Kidney (tissue), 14 donors: ENCODE data around the gene GFER. TPM values are rescaled to one million over a fixed set of nuclear protein-coding genes. Genes with fewer than 3 reads are reported as not detected.

Experiments used
- DNase-seq, 5 donors: peaks; one replicate each; pipeline ENCODE4 v3.0.0-alpha.2; 2013 to 2020
- FAIRE-seq: peaks from 2 replicates; lab custom pipeline; 2012; peaks lifted over from hg19 to GRCh38; lab: Jason Lieb, UNC
- H3K27ac ChIP-seq, 2 donors: one replicate each; pipeline ENCODE4 v1.7.0; 2013; ENCODE audit warnings: low read depth in 2 of 2, low read length in 2 of 2, inconsistent platforms in 1 of 2
- H3K27me3 ChIP-seq: one replicate; pipeline ENCODE4 v1.7.1; 2013; ENCODE audit warnings: low read length, inconsistent platforms; ENCODE audit not compliant: control insufficient read depth, insufficient read depth
- H3K36me3 ChIP-seq, 3 donors: one replicate each; pipeline versions ENCODE4 v1.7.0 to v1.7.1; 2013; ENCODE audit warnings: low read length in 3 of 3, control low read depth in 1 of 3, inconsistent platforms in 1 of 3; ENCODE audit not compliant: insufficient read depth in 3 of 3, control insufficient read depth in 2 of 3
- H3K4me1 ChIP-seq, 3 donors: one replicate each; pipeline versions ENCODE4 v1.7.0 to v1.7.1; 2013; ENCODE audit warnings: low read length in 3 of 3, inconsistent platforms in 1 of 3, low read depth in 1 of 3; ENCODE audit not compliant: control insufficient read depth in 2 of 3, insufficient read depth in 2 of 3
- H3K4me3 ChIP-seq, 3 donors: one replicate each; pipeline versions ENCODE4 v1.7.0 to v1.8.1; 2013; ENCODE audit warnings: low read length in 3 of 3, control low read depth in 1 of 3, inconsistent platforms in 1 of 3
- H3K9ac ChIP-seq, 3 donors: one replicate each; pipeline versions ENCODE4 v1.7.0 to v1.7.1; 2013; ENCODE audit warnings: low read length in 3 of 3, control low read depth in 1 of 3, inconsistent platforms in 1 of 3
- H3K9me3 ChIP-seq, 3 donors: one replicate each; pipeline versions ENCODE4 v1.7.0 to v1.7.1; 2013; ENCODE audit warnings: low read length in 3 of 3, control low read depth in 1 of 3, inconsistent platforms in 1 of 3; ENCODE audit not compliant: control insufficient read depth in 2 of 3, insufficient read depth in 1 of 3
- intact Hi-C: fragments of 100-400 bp; cut with DNase I; formaldehyde crosslinking; loops from one replicate; pipeline ENCODE4 v1.11.1; 2022
- polyA plus RNA-seq: library from polyadenylated mRNA; stranded (reverse); fragments of 350-450 nt; fragmentation: Illumina TruSeq; extraction: RNeasy Lipid Tissue Mini Kit (QIAGEN cat#74804); gene quantifications from one replicate; pipeline ENCODE4 v1.2.3, GENCODE V29; 2014; ENCODE audit warnings: low read depth, low replicate concordance; ENCODE audit not compliant: insufficient read depth
- total RNA-seq: library from RNA; stranded (reverse); fragmentation: NEBNext Ultra II Directional; extraction: Animal tissue kit (Norgen Biotek cat#: 25700); gene quantifications from one replicate; pipeline ENCODE4 v1.2.1, GENCODE V29; 2021
- TF ChIP-seq, protein P1 (sequence below): IDR thresholded peaks from 3 replicates; pipeline ENCODE4 v1.5.1; 2012; ENCODE audit warnings: mild to moderate bottlenecking, moderate library complexity, borderline replicate concordance; ENCODE audit not compliant: insufficient read depth; ENCODE audit errors: extremely low read depth
- donor health status: control.
- donor health status: control.
- donor health status: control.
- donor health status: control.
- donor health status: control.
- donor health status: DM: yes; HTN: yes; CAD: no.
- donor health status: Normal renal cell carcinoma (clear cell type).

GFER gene
- total and polyA plus RNA-seq, 2 donors from 2014 or later = 25.0 to 45.6 TPM

DNA sequence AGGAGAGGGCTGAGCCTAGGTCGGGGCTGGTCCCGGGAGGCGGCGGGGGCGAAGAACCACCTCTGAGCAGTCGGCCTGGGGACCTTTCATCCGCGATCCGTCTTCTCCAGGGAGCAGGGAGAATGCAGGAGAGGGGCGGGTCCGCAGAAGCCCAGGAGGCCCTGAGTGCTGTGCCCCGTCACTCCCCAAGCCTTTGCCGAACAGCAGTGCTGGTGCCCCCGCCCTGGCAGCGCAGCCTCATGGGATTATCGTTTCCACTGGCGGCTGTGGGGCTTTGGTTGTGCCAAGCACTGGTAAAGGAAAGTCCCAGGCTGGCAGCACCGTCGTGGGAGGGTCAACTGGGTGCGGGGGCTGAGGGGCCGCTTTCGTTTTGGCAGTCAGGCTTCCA is 11.5 kb upstream of the GFER start:
- intact Hi-C loops = no loop called here
- TF ChIP-seq, protein P1, sequence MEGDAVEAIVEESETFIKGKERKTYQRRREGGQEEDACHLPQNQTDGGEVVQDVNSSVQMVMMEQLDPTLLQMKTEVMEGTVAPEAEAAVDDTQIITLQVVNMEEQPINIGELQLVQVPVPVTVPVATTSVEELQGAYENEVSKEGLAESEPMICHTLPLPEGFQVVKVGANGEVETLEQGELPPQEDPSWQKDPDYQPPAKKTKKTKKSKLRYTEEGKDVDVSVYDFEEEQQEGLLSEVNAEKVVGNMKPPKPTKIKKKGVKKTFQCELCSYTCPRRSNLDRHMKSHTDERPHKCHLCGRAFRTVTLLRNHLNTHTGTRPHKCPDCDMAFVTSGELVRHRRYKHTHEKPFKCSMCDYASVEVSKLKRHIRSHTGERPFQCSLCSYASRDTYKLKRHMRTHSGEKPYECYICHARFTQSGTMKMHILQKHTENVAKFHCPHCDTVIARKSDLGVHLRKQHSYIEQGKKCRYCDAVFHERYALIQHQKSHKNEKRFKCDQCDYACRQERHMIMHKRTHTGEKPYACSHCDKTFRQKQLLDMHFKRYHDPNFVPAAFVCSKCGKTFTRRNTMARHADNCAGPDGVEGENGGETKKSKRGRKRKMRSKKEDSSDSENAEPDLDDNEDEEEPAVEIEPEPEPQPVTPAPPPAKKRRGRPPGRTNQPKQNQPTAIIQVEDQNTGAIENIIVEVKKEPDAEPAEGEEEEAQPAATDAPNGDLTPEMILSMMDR = no peak
- FAIRE-seq (no peak), DNase-seq (peak in 2 of 5 donors; percentile 66 to 80)
- Histone ChIP-seq H3K9me3 (no peaks in the 10 kb centered on the region), H3K36me3 (peaks cover 0 to 21% (median 13%) of the 10 kb centered on the region in 3 donors), H3K4me1 (peaks cover 0 to 11% (median 4%) of the 10 kb centered on the region in 3 donors), H3K27ac (no peak overlapping the region), H3K4me3 (peak overlapping the region; percentile 87 to 90 (median 90)), H3K27me3 (no peaks in the 10 kb centered on the region), H3K9ac (peak overlapping the region in 2 of 3 donors; percentile 73 to 94)

DNA sequence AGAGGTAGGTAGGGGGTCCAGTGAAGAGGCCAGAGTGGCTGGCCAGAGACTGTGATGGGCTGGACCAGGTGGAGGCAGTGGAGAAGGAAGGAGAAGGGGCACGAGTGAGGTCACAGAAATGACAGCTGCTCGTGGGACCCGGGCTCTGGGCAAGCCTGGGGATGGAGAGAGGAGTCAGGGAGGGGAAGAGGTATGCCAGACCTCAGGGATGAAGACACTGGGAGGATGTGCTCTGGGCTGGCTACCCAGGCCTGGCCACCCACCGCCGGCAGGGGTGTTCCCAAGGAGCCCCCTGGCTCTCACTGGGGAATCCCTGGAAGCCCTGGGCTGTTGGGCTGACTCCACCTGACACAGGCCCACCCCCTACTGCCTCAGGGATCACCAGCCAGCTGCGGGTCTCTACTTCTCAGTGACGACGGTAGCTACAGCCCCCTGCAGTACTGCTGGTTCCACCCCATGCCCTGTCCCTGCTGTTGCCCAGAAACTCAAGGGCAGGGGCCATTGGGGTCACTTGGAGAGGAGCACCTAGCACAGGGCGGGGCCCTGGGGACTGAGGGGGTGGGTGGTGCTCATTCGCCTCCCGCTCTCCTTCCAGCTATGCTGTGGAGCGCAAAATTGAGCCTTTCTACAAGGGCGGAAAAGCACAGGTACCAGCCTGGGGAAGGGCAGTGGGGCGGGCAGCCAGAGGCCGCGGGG is 10.4 kb upstream of the GFER start:
- Histone ChIP-seq H3K27me3 (no peaks in the 10 kb centered on the region), H3K27ac (no peak overlapping the region), H3K36me3 (peaks cover 0 to 21% (median 13%) of the 10 kb centered on the region in 3 donors), H3K4me1 (peaks cover 0 to 11% (median 4%) of the 10 kb centered on the region in 3 donors), H3K4me3 (no peak overlapping the region), H3K9ac (no peak overlapping the region), H3K9me3 (no peaks in the 10 kb centered on the region)
- DNase-seq = peak in 1 of 5 donors; percentile 66
- no peak for FAIRE-seq
- intact Hi-C loops = no loop called here
- TF ChIP-seq, protein P1 = no peak

- Histone ChIP-seq H3K36me3 (peaks cover 0 to 21% (median 13%) of the 10 kb centered on the region in 3 donors), H3K9me3 (no peaks in the 10 kb centered on the region), H3K9ac (no peak overlapping the region), H3K27me3 (no peaks in the 10 kb centered on the region), H3K4me1 (peaks cover 0 to 11% (median 4%) of the 10 kb centered on the region in 3 donors), H3K27ac (no peak overlapping the region), H3K4me3 (no peak overlapping the region)
- no peak for FAIRE-seq
- intact Hi-C loops = no loop called here
- TF ChIP-seq, protein P1 = no peak
- peak in 1 of 5 donors; percentile 78 for DNase-seq
These were observed 9.6 kb upstream of the GFER start for GRCh38 chr16:1974157-1975070.
